IMR-90 (cell line): Measurements from ENCODE around the gene TXNDC11. TPM values are rescaled to one million over a fixed set of nuclear protein-coding genes. Genes with fewer than 3 reads are reported as not detected.

ENCODE experiments used
- ATAC-seq: fragments of 200-7000 bp; cut with Tn5 transposase; 2 replicates; pipeline ENCODE4 v1.9.1; 2020; ENCODE audit warnings: low read depth, mild to moderate bottlenecking, moderate library complexity
- BruUV-seq: library from RNA; stranded (reverse); fragments of 400-500 nt; replicated peaks from 2 replicates; lab custom pipeline; 2021; lab: Mats Ljungman, UMichigan
- CTCF ChIA-PET: fragments of 300-600 bp; formaldehyde crosslinking; extraction: SDS; loops from one replicate; lab custom pipeline; 2021; ENCODE audit warnings: antibody characterized with exemption; lab: Yijun Ruan, JAX
- POLR2A ChIA-PET: fragments of 300-600 bp; sonication (Branson Sonifier 250); formaldehyde crosslinking; loops from one replicate; lab custom pipeline; 2022; ENCODE audit warnings: antibody characterized with exemption; ENCODE audit not compliant: unreplicated experiment; lab: Charles Lee
- DNase-seq: peaks from one replicate; pipeline ENCODE4 v3.0.0; 2013
- H2AFZ ChIP-seq: replicated peaks from 2 replicates; pipeline ENCODE3; 2013; ENCODE audit warnings: low read length, mild to moderate bottlenecking; ENCODE audit not compliant: poor library complexity
- H2AK5ac ChIP-seq: 2 replicates; pipeline ENCODE4 v1.6.1; 2013; ENCODE audit warnings: low read depth, low read length, inconsistent platforms
- H2AK9ac ChIP-seq: replicated peaks from 2 replicates; pipeline ENCODE3; 2013; ENCODE audit warnings: mild to moderate bottlenecking, low read depth, low read length, moderate library complexity; ENCODE audit not compliant: poor library complexity
- H2BK120ac ChIP-seq: 2 replicates; pipeline ENCODE4 v1.6.1; 2013; ENCODE audit warnings: low read depth, low read length, inconsistent platforms
- H2BK15ac ChIP-seq: 3 replicates; pipeline ENCODE4 v1.6.1; 2013; ENCODE audit warnings: low read depth, low read length, inconsistent platforms
- H2BK20ac ChIP-seq: 2 replicates; pipeline ENCODE4 v1.6.1; 2013; ENCODE audit warnings: low read depth, mild to moderate bottlenecking, inconsistent platforms, low read length, moderate library complexity
- H2BK5ac ChIP-seq: 2 replicates; pipeline ENCODE4 v1.6.1; 2013; ENCODE audit warnings: mild to moderate bottlenecking, low read depth, low read length, inconsistent platforms; ENCODE audit not compliant: poor library complexity, severe bottlenecking
- H3K14ac ChIP-seq: replicated peaks from 2 replicates; pipeline ENCODE4 v1.6.1; 2013; ENCODE audit warnings: low read depth, low read length, inconsistent platforms
- H3K18ac ChIP-seq: 2 replicates; pipeline ENCODE4 v1.6.1; 2013; ENCODE audit warnings: low read depth, low read length, control low read depth
- H3K23ac ChIP-seq: 2 replicates; pipeline ENCODE4 v1.6.1; 2013; ENCODE audit warnings: low read depth, low read length, inconsistent platforms
- H3K27ac ChIP-seq: 2 replicates; pipeline ENCODE4 v1.5.1; 2013; ENCODE audit warnings: mild to moderate bottlenecking, control low read depth, low read length; ENCODE audit not compliant: insufficient read depth
- H3K27me3 ChIP-seq: 2 replicates; pipeline ENCODE4 v1.6.1; 2013; ENCODE audit warnings: low read length; ENCODE audit not compliant: control insufficient read depth, insufficient read depth
- H3K36me3 ChIP-seq: 2 replicates; pipeline ENCODE4 v1.6.1; 2013; ENCODE audit warnings: low read length, mixed read lengths; ENCODE audit not compliant: control insufficient read depth, insufficient read depth
- H3K4ac ChIP-seq: 2 replicates; pipeline ENCODE4 v1.6.1; 2013; ENCODE audit warnings: low read depth, low read length, inconsistent platforms
- H3K4me1 ChIP-seq: 2 replicates; pipeline ENCODE4 v1.6.1; 2013; ENCODE audit warnings: low read length, mixed read lengths; ENCODE audit not compliant: control insufficient read depth, insufficient read depth
- H3K4me2 ChIP-seq: 2 replicates; pipeline ENCODE4 v1.6.1; 2013; ENCODE audit warnings: low read depth, mild to moderate bottlenecking, control low read depth, low read length, moderate library complexity
- H3K4me3 ChIP-seq: 2 replicates; pipeline ENCODE4 v1.5.1; 2013; ENCODE audit warnings: low read depth, mild to moderate bottlenecking, control low read depth, low read length, moderate library complexity; ENCODE audit not compliant: insufficient read depth
- H3K56ac ChIP-seq: 2 replicates; pipeline ENCODE4 v1.6.1; 2013; ENCODE audit warnings: low read length, inconsistent platforms; ENCODE audit not compliant: insufficient read depth; ENCODE audit errors: extremely low read depth
- H3K79me1 ChIP-seq, 2 experiments: 2 replicates each; pipeline ENCODE4 v1.6.1; 2013; ENCODE audit warnings: low read length in 2 of 2, inconsistent platforms in 1 of 2, low read depth in 1 of 2
- H3K9ac ChIP-seq: 2 replicates; pipeline ENCODE4 v1.6.1; 2013; ENCODE audit warnings: low read depth, low read length, control low read depth
- H3K9me1 ChIP-seq: 2 replicates; pipeline ENCODE4 v1.6.1; 2013; ENCODE audit warnings: low read length, inconsistent platforms; ENCODE audit not compliant: insufficient read depth
- H3K9me3 ChIP-seq: 2 replicates; pipeline ENCODE4 v1.6.1; 2013; ENCODE audit warnings: low read length; ENCODE audit not compliant: control insufficient read depth, insufficient read depth
- H4K20me1 ChIP-seq: 2 replicates; pipeline ENCODE4 v1.6.1; 2013; ENCODE audit warnings: low read length, inconsistent platforms; ENCODE audit not compliant: insufficient read depth
- H4K5ac ChIP-seq: 2 replicates; pipeline ENCODE4 v1.6.1; 2013; ENCODE audit warnings: mild to moderate bottlenecking, low read depth, low read length, control low read depth
- H4K8ac ChIP-seq, 2 experiments: 2 replicates each; pipeline ENCODE4 v1.6.1; 2013; ENCODE audit warnings: low read depth in 2 of 2, low read length in 2 of 2, control low read depth in 1 of 2, inconsistent platforms in 1 of 2
- H4K91ac ChIP-seq: 2 replicates; pipeline ENCODE4 v1.6.1; 2013; ENCODE audit warnings: low read depth, low read length, inconsistent platforms; ENCODE audit not compliant: insufficient read depth
- BHLHE40 ChIP-seq: fragments of 150-350 bp; IDR thresholded peaks from 2 replicates; pipeline ENCODE4 v1.6.1; 2016; ENCODE audit warnings: mild to moderate bottlenecking, low read depth, low read length
- CEBPB ChIP-seq: IDR thresholded peaks from 2 replicates; pipeline ENCODE4 v1.6.1; 2012; ENCODE audit warnings: low read depth, low read length, improper control_type of control experiment
- CHD1 ChIP-seq: IDR thresholded peaks from 2 replicates; pipeline ENCODE4 v1.6.1; 2012; ENCODE audit warnings: low read depth, low read length, improper control_type of control experiment
- FOS ChIP-seq: fragments of 150-350 bp; IDR thresholded peaks from 2 replicates; pipeline ENCODE4 v1.6.1; 2016; ENCODE audit warnings: low read depth, low read length
- MAFK ChIP-seq: IDR thresholded peaks from 2 replicates; pipeline ENCODE4 v1.6.1; 2012; ENCODE audit warnings: low read depth, low read length, improper control_type of control experiment
- MAZ ChIP-seq: IDR thresholded peaks from 2 replicates; pipeline ENCODE4 v1.6.1; 2012; ENCODE audit warnings: low read depth, mild to moderate bottlenecking, low read length, improper control_type of control experiment, moderate library complexity, borderline replicate concordance
- MXI1 ChIP-seq: IDR thresholded peaks from 2 replicates; pipeline ENCODE4 v1.6.1; 2012; ENCODE audit warnings: low read depth, mild to moderate bottlenecking, low read length, moderate library complexity, borderline replicate concordance
- NFE2L2 ChIP-seq: fragments of 150-350 bp; IDR thresholded peaks from 2 replicates; pipeline ENCODE4 v1.6.1; 2016; ENCODE audit warnings: low read depth, mild to moderate bottlenecking, low read length
- POLR2A ChIP-seq: IDR thresholded peaks from 2 replicates; pipeline ENCODE4 v1.6.1; 2012; ENCODE audit warnings: mild to moderate bottlenecking, low read depth, low read length
- RAD21 ChIP-seq: IDR thresholded peaks from 2 replicates; pipeline ENCODE4 v1.6.1; 2012; ENCODE audit warnings: low read length, improper control_type of control experiment
- RCOR1 ChIP-seq: IDR thresholded peaks from 2 replicates; pipeline ENCODE4 v1.6.1; 2012; ENCODE audit warnings: mild to moderate bottlenecking, low read length, improper control_type of control experiment; ENCODE audit not compliant: insufficient replicate concordance
- RFX5 ChIP-seq: IDR thresholded peaks from 2 replicates; pipeline ENCODE4 v1.8.0; 2012; ENCODE audit warnings: low read depth, mild to moderate bottlenecking, low read length, moderate library complexity
- SMC3 ChIP-seq: fragments of 150-350 bp; IDR thresholded peaks from 2 replicates; pipeline ENCODE4 v1.6.1; 2016; ENCODE audit warnings: low read depth, mild to moderate bottlenecking, antibody characterized with exemption, low read length, moderate library complexity
- WGBS, 2 experiments: methylation state at CpG; one replicate each; pipeline versions ENCODE4 v1.1.5 to v1.1.7; 2013; ENCODE audit warnings: missing lambda C conversion rate in 2 of 2; ENCODE audit not compliant: insufficient read length in 1 of 2; ENCODE audit errors: extremely low coverage in 2 of 2; 5-methylcytosine and 5-hydroxymethylcytosine counted together
- dilution Hi-C: fragments of 300-500 bp; cut with HindIII; formaldehyde crosslinking; loops from one replicate; pipeline ENCODE4 v1.14.3; 2018; ENCODE audit warnings: low sequenced_read_pairs; ENCODE audit not compliant: unreplicated experiment
- in situ Hi-C: fragments of 300-500 bp; cut with MboI; formaldehyde crosslinking; loops from 3 replicates; pipeline ENCODE4 v1.14.3; 2019; ENCODE audit warnings: low sequenced_read_pairs, inconsistent platforms, mixed read lengths
- intact Hi-C: fragments of 100-400 bp; cut with micrococcal nuclease; formaldehyde crosslinking; loops from 2 replicates; pipeline ENCODE4 v1.10.0; 2022
- polyA plus RNA-seq, 3 experiments: library from polyadenylated mRNA; depleted of rRNA; stranded (reverse); fragments of >200 nt; gene quantifications; 2 replicates each; pipeline ENCODE4 v1.2.3, GENCODE V29; 2012; ENCODE audit warnings: low replicate concordance in 1 of 3
- total RNA-seq: library from RNA; depleted of rRNA; stranded (reverse); fragments of >200 nt; gene quantifications from 2 replicates; pipeline ENCODE4 v1.2.3, GENCODE V29; 2012
- TF ChIP-seq, protein P1 (sequence below): fragments of 150-350 bp; IDR thresholded peaks from 2 replicates; pipeline ENCODE4 v1.6.1; 2017; ENCODE audit warnings: mild to moderate bottlenecking, antibody characterized with exemption, low read length, low read depth
- TF ChIP-seq, protein P2 (sequence below): fragments of 150-350 bp; IDR thresholded peaks from 2 replicates; pipeline ENCODE4 v1.6.1; 2016; ENCODE audit warnings: low read depth, mild to moderate bottlenecking, low read length, moderate library complexity, borderline replicate concordance
- TF ChIP-seq, protein P3 (sequence below): conservative IDR thresholded peaks from 2 replicates; pipeline ENCODE4 v1.5.1; 2012; ENCODE audit warnings: mild to moderate bottlenecking, low read depth, low read length, improper control_type of control experiment

The TXNDC11 gene
- total and polyA plus RNA-seq, 2 of the 4 experiments (the other 2 are of a cell fraction): 25.3 to 42.9 TPM

DNA sequence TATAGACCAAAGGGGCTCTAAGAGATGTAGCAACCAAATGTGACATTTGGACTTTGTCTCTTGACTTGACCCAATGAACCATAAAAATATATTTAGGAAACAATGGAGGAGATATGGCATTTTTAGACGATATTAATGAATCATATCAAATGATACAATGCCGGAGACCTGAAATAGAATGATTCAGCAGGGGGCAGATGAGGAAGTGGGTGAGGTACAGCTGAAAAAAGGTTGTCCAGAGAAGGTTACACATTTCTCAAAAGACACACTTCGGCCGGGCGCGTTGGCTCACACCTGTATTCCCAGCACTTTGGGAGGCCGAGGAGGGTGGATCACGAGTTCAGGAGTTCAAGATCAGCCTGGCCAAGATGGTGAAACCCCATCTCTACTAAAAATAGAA lies 90.9 kb downstream of the TXNDC11 start:
- H4K20me1 ChIP-seq: no peaks in the 10 kb centered on the region
- dilution Hi-C loops: no loop called here
- H2BK20ac ChIP-seq: no peak overlapping the region
- H2BK120ac ChIP-seq: no peak overlapping the region
- no peak overlapping the region for H2BK5ac ChIP-seq
- H3K4me1 ChIP-seq: no peaks in the 10 kb centered on the region
- H3K18ac ChIP-seq: no peak overlapping the region
- H3K27me3 ChIP-seq: peaks cover 2% of the 10 kb centered on the region; the same call in 1 of the 2 replicates
- CTCF ChIA-PET: no interaction called here
- H4K8ac ChIP-seq: no peak overlapping the region
- no peaks in the 10 kb centered on the region for H3K79me1 ChIP-seq
- H2AK5ac ChIP-seq: no peak overlapping the region
- intact Hi-C loops: no loop called here
- H3K27ac ChIP-seq: no peak overlapping the region
- WGBS, 2 experiments: 80% methylated on average over 1 of the region's 8 CpGs; no CpG with 5 or more reads in 1 of the 2 experiments
- no peak overlapping the region for H3K23ac ChIP-seq
- no peak overlapping the region for H4K91ac ChIP-seq
- H3K9me3 ChIP-seq: no peaks in the 10 kb centered on the region
- H2BK15ac ChIP-seq: no peak overlapping the region
- no peak for TF ChIP-seq NFE2L2
- TF ChIP-seq RCOR1: no peak
- TF ChIP-seq, protein P1, sequence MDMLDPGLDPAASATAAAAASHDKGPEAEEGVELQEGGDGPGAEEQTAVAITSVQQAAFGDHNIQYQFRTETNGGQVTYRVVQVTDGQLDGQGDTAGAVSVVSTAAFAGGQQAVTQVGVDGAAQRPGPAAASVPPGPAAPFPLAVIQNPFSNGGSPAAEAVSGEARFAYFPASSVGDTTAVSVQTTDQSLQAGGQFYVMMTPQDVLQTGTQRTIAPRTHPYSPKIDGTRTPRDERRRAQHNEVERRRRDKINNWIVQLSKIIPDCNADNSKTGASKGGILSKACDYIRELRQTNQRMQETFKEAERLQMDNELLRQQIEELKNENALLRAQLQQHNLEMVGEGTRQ: no peak
- TF ChIP-seq FOS: no peak
- no peak for TF ChIP-seq RFX5
- TF ChIP-seq MXI1: no peak
- TF ChIP-seq MAFK: no peak
- no peak for TF ChIP-seq RAD21
- no peak for TF ChIP-seq POLR2A
- no peak for TF ChIP-seq BHLHE40
- no peak for TF ChIP-seq CHD1
- no peak for TF ChIP-seq CEBPB
- TF ChIP-seq, protein P2, sequence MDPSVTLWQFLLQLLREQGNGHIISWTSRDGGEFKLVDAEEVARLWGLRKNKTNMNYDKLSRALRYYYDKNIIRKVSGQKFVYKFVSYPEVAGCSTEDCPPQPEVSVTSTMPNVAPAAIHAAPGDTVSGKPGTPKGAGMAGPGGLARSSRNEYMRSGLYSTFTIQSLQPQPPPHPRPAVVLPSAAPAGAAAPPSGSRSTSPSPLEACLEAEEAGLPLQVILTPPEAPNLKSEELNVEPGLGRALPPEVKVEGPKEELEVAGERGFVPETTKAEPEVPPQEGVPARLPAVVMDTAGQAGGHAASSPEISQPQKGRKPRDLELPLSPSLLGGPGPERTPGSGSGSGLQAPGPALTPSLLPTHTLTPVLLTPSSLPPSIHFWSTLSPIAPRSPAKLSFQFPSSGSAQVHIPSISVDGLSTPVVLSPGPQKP: no peak
- TF ChIP-seq, protein P3, sequence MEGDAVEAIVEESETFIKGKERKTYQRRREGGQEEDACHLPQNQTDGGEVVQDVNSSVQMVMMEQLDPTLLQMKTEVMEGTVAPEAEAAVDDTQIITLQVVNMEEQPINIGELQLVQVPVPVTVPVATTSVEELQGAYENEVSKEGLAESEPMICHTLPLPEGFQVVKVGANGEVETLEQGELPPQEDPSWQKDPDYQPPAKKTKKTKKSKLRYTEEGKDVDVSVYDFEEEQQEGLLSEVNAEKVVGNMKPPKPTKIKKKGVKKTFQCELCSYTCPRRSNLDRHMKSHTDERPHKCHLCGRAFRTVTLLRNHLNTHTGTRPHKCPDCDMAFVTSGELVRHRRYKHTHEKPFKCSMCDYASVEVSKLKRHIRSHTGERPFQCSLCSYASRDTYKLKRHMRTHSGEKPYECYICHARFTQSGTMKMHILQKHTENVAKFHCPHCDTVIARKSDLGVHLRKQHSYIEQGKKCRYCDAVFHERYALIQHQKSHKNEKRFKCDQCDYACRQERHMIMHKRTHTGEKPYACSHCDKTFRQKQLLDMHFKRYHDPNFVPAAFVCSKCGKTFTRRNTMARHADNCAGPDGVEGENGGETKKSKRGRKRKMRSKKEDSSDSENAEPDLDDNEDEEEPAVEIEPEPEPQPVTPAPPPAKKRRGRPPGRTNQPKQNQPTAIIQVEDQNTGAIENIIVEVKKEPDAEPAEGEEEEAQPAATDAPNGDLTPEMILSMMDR: no peak
- TF ChIP-seq SMC3: no peak
- TF ChIP-seq MAZ: no peak
- POLR2A ChIA-PET: no interaction called here
- DNase-seq (no peak), ATAC-seq (no peak)
- H3K14ac ChIP-seq: no peak overlapping the region
- H3K4ac ChIP-seq: no peak overlapping the region
- H3K9me1 ChIP-seq: no peaks in the 10 kb centered on the region
- H3K4me2 ChIP-seq: no peak overlapping the region
- in situ Hi-C loops: no loop called here
- no peaks in the 10 kb centered on the region for H3K36me3 ChIP-seq
- H2AK9ac ChIP-seq: no peak overlapping the region
- BruUV-seq: no TSS peak
- no peak overlapping the region for H2AFZ ChIP-seq
- no peak overlapping the region for H4K5ac ChIP-seq
- no peak overlapping the region for H3K56ac ChIP-seq
- no peak overlapping the region for H3K9ac ChIP-seq
- H3K4me3 ChIP-seq: no peak overlapping the region
